HCT116 (cell line): ENCODE results near the gene PRKG1.

Source experiments
- CBX3 ChIP-seq: IDR thresholded peaks from 2 replicates; pipeline ENCODE4 v1.6.1; 2012; ENCODE audit warnings: low read depth
- CTCF ChIP-seq, 3 experiments: fragments of 200-600 bp in 1 of 3; sonication (generic) in 1 of 3; IDR thresholded peaks in 2 of 3; conservative IDR thresholded peaks in 1 of 3; 2 replicates each; pipeline ENCODE4 v1.5.1; 2012 to 2017; ENCODE audit warnings: low read depth in 2 of 3, low read length in 2 of 3, antibody characterized with exemption in 1 of 3, borderline replicate concordance in 1 of 3, control low read depth in 1 of 3, mild to moderate bottlenecking in 1 of 3, mixed read lengths in 1 of 3, mixed run types in 1 of 3, moderate library complexity in 1 of 3; ENCODE audit not compliant: insufficient read depth in 1 of 3
- EGR1 ChIP-seq: IDR thresholded peaks from 2 replicates; pipeline ENCODE4 v1.6.1; 2012; ENCODE audit warnings: low read depth
- EZH2 ChIP-seq: fragments of 200-600 bp; sonication (generic); IDR thresholded peaks from 2 replicates; pipeline ENCODE4 v1.6.1; 2017; ENCODE audit warnings: antibody characterized with exemption, mixed run types
- EZH2phosphoT487 ChIP-seq: fragments of 200-600 bp; IDR thresholded peaks from 2 replicates; pipeline ENCODE4 v1.6.1; 2018; ENCODE audit warnings: antibody characterized with exemption, borderline replicate concordance
- FOSL1 ChIP-seq: IDR thresholded peaks from 2 replicates; pipeline ENCODE4 v1.6.1; 2012; ENCODE audit warnings: low read depth
- POLR2A ChIP-seq: IDR thresholded peaks from 2 replicates; pipeline ENCODE4 v1.7.0; 2011; ENCODE audit warnings: borderline replicate concordance; ENCODE audit not compliant: insufficient read depth, insufficient read length; ENCODE audit errors: extremely low read depth
- POLR2AphosphoS5 ChIP-seq: IDR thresholded peaks from 2 replicates; pipeline ENCODE4 v1.6.1; 2011; ENCODE audit warnings: mild to moderate bottlenecking, low read depth, low read length, moderate library complexity
- REST ChIP-seq: IDR thresholded peaks from 2 replicates; pipeline ENCODE4 v1.6.1; 2012; ENCODE audit warnings: low read depth
- SIN3A ChIP-seq: IDR thresholded peaks from 2 replicates; pipeline ENCODE4 v1.6.1; 2012; ENCODE audit warnings: low read depth
- SP1 ChIP-seq: IDR thresholded peaks from 2 replicates; pipeline ENCODE4 v1.6.1; 2012; ENCODE audit warnings: low read depth
- YY1 ChIP-seq: IDR thresholded peaks from 2 replicates; pipeline ENCODE4 v1.6.1; 2011; ENCODE audit warnings: low read length, low read depth, moderate library complexity, mild to moderate bottlenecking; ENCODE audit not compliant: insufficient replicate concordance; ENCODE audit errors: extremely low read depth
- ZNF274 ChIP-seq: fragments of 200-500 bp; sonication (Bioruptor generic); IDR thresholded peaks from 2 replicates; pipeline ENCODE4 v1.6.1; 2014; ENCODE audit warnings: mild to moderate bottlenecking, low read depth, low read length, inconsistent platforms

- no peak for TF ChIP-seq CTCF (IDR thresholded peaks at IDR 0.05 in 2 of 3, conservative IDR thresholded peaks at IDR 0.05 in 1 of 3; ENCODE audit: borderline replicate concordance in 1 of 3, insufficient read depth in 1 of 3, low read depth in 2 of 3, low read length in 2 of 3)
- TF ChIP-seq SP1 = no peak
- TF ChIP-seq EZH2 = no peak
- TF ChIP-seq ZNF274 = no peak
- no peak for TF ChIP-seq REST
- TF ChIP-seq EGR1 = no peak
- TF ChIP-seq YY1 = no peak
- TF ChIP-seq CBX3 = no peak
- TF ChIP-seq POLR2AphosphoS5 = no peak
- TF ChIP-seq POLR2A = no peak
- TF ChIP-seq EZH2phosphoT487 = no peak
- TF ChIP-seq SIN3A = no peak
- TF ChIP-seq FOSL1 = no peak
These were observed 332.3 kb downstream of the PRKG1 start for GRCh38 chr10:51406581-51406980.
